DND-41 (cell line): ENCODE data around the gene PCSK2.

Experiments
- ATAC-seq: fragments of 200-7000 bp; cut with Tn5 transposase; 3 replicates; pipeline ENCODE4 v1.9.1; 2021; ENCODE audit warnings: low read depth; ENCODE audit not compliant: insufficient read depth
- DNase-seq: peaks from one replicate; pipeline ENCODE4 v3.0.0-alpha.2; 2020
- H2AFZ ChIP-seq: 2 replicates; pipeline ENCODE4 v1.6.0; 2012; ENCODE audit warnings: low read depth, low read length
- H3K27ac ChIP-seq: 2 replicates; pipeline ENCODE4 v1.5.1; 2012; ENCODE audit warnings: low read length, inconsistent platforms
- H3K27me3 ChIP-seq: fragments of 200-600 bp; sonication (generic); 2 replicates; pipeline ENCODE4 v1.6.0; 2012; ENCODE audit warnings: low read length, mild to moderate bottlenecking, inconsistent platforms; ENCODE audit not compliant: insufficient read depth, poor library complexity
- H3K36me3 ChIP-seq: 2 replicates; pipeline ENCODE4 v1.5.1; 2012; ENCODE audit warnings: low read length, inconsistent platforms; ENCODE audit not compliant: insufficient read depth
- H3K4me1 ChIP-seq: 2 replicates; pipeline ENCODE4 v1.5.1; 2012; ENCODE audit warnings: mild to moderate bottlenecking, low read length; ENCODE audit not compliant: insufficient read depth
- H3K4me2 ChIP-seq: 2 replicates; pipeline ENCODE4 v1.6.0; 2012; ENCODE audit warnings: mild to moderate bottlenecking, moderate library complexity, low read length, inconsistent platforms; ENCODE audit not compliant: insufficient read depth
- H3K4me3 ChIP-seq, 2 experiments: fragments of 200-600 bp in 1 of 2; shearing (Covaris generic) in 1 of 2; 2 replicates each; pipeline ENCODE4 v1.5.1; 2012 to 2016; ENCODE audit warnings: inconsistent platforms in 2 of 2, low read length in 2 of 2, mild to moderate bottlenecking in 2 of 2, low read depth in 1 of 2, moderate library complexity in 1 of 2
- H3K79me2 ChIP-seq: 2 replicates; pipeline ENCODE4 v1.6.0; 2012; ENCODE audit warnings: low read length, inconsistent platforms; ENCODE audit not compliant: insufficient read depth
- H3K9ac ChIP-seq: 2 replicates; pipeline ENCODE4 v1.6.0; 2012; ENCODE audit warnings: low read depth, mild to moderate bottlenecking, inconsistent platforms, low read length, moderate library complexity
- H3K9me3 ChIP-seq: 2 replicates; pipeline ENCODE4 v1.5.1; 2012; ENCODE audit warnings: low read length, moderate library complexity, mild to moderate bottlenecking, inconsistent platforms; ENCODE audit not compliant: insufficient read depth, severe bottlenecking
- H4K20me1 ChIP-seq: 2 replicates; pipeline ENCODE4 v1.6.0; 2012; ENCODE audit warnings: low read length; ENCODE audit not compliant: insufficient read depth
- CTCF ChIP-seq: IDR thresholded peaks from 2 replicates; pipeline ENCODE4 v1.5.1; 2012; ENCODE audit warnings: borderline replicate concordance, low read length, moderate library complexity, mild to moderate bottlenecking; ENCODE audit not compliant: poor library complexity, severe bottlenecking; ENCODE audit errors: extremely low read depth
- EZH2 ChIP-seq: IDR thresholded peaks from 3 replicates; pipeline ENCODE4 v1.6.1; 2012; ENCODE audit warnings: borderline replicate concordance, low read depth, mild to moderate bottlenecking, moderate library complexity, low read length, inconsistent platforms; ENCODE audit not compliant: severe bottlenecking

Gene PCSK2

GRCh38 chr20:17488916-17489600 is 262.2 kb downstream of the PCSK2 start:
- no peak overlapping the region for H3K27ac ChIP-seq
- H3K79me2 ChIP-seq, result no peaks in the 10 kb centered on the region
- no peak for TF ChIP-seq CTCF
- no peak for TF ChIP-seq EZH2
- H3K9me3 ChIP-seq, result no peaks in the 10 kb centered on the region
- no peaks in the 10 kb centered on the region for H3K36me3 ChIP-seq
- H3K27me3 ChIP-seq, result peaks cover 3% of the 10 kb centered on the region
- no peak for ATAC-seq
- no peak overlapping the region for H3K4me2 ChIP-seq
- no peaks in the 10 kb centered on the region for H4K20me1 ChIP-seq
- no peak overlapping the region for H3K9ac ChIP-seq
- no peak overlapping the region for H3K4me3 ChIP-seq
- H2AFZ ChIP-seq, result no peak overlapping the region
- H3K4me1 ChIP-seq, result no peaks in the 10 kb centered on the region
- no peak for DNase-seq

- DNase-seq (no peak), ATAC-seq (no peak)
- no peaks in the 10 kb centered on the region for H3K36me3 ChIP-seq
- H3K79me2 ChIP-seq, result no peaks in the 10 kb centered on the region
- H3K4me1 ChIP-seq, result no peaks in the 10 kb centered on the region
- 0 out of 2 replicates have a peak, but pooled peaks cover 2% of the 10 kb centered on the region for H4K20me1 ChIP-seq
- no peak overlapping the region for H2AFZ ChIP-seq
- no peak overlapping the region for H3K27ac ChIP-seq
- no peaks in the 10 kb centered on the region for H3K9me3 ChIP-seq
- TF ChIP-seq EZH2, result no peak
- TF ChIP-seq CTCF, result no peak
- H3K4me3 ChIP-seq, result no peak overlapping the region
- no peak overlapping the region for H3K9ac ChIP-seq
- H3K27me3 ChIP-seq, result no peaks in the 10 kb centered on the region
- H3K4me2 ChIP-seq, result no peak overlapping the region
Observed at GRCh38 chr20:17490501-17490900, 263.7 kb downstream of the PCSK2 start.

GRCh38 chr20:17491041-17491440 is 264.2 kb downstream of the PCSK2 start:
- no peak overlapping the region for H2AFZ ChIP-seq
- no peak overlapping the region for H3K4me3 ChIP-seq
- TF ChIP-seq EZH2, result no peak
- no peak for TF ChIP-seq CTCF
- H3K4me2 ChIP-seq, result no peak overlapping the region
- H3K9me3 ChIP-seq, result no peaks in the 10 kb centered on the region
- no peak for DNase-seq
- H3K27me3 ChIP-seq, result no peaks in the 10 kb centered on the region
- no peak overlapping the region for H3K9ac ChIP-seq
- H3K36me3 ChIP-seq, result no peaks in the 10 kb centered on the region
- H3K27ac ChIP-seq, result no peak overlapping the region
- no peaks in the 10 kb centered on the region for H3K79me2 ChIP-seq
- no peak for ATAC-seq
- no peaks in the 10 kb centered on the region for H3K4me1 ChIP-seq
- H4K20me1 ChIP-seq, result 0 out of 2 replicates have a peak, but pooled peaks cover 2% of the 10 kb centered on the region
